ENCODE data around the gene LYZL4.

DNA sequence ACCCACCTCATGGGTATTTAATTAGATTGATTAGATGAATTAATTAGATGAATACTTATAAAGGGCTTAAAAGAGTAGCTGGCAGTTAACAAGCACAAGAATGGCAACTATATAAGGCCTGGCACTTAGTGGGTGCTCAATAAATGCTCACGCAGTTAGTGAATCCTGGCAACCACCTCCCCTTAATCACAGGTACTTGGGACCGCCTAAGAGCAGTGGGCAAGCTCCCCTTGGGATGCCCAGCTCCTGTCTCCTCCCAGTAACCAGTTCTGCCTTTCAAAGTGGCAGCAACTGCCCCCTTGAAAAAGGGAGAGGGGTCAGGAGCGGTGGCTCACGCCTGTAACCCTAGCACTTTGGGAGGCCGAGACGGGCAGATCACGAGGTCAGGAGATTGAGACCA is 4.6 kb downstream of the LYZL4 start:
- TF ChIP-seq TCF12 (IDR thresholded peaks at IDR 0.05; ENCODE audit: low read depth) = no peak
- TF ChIP-seq, protein P1, sequence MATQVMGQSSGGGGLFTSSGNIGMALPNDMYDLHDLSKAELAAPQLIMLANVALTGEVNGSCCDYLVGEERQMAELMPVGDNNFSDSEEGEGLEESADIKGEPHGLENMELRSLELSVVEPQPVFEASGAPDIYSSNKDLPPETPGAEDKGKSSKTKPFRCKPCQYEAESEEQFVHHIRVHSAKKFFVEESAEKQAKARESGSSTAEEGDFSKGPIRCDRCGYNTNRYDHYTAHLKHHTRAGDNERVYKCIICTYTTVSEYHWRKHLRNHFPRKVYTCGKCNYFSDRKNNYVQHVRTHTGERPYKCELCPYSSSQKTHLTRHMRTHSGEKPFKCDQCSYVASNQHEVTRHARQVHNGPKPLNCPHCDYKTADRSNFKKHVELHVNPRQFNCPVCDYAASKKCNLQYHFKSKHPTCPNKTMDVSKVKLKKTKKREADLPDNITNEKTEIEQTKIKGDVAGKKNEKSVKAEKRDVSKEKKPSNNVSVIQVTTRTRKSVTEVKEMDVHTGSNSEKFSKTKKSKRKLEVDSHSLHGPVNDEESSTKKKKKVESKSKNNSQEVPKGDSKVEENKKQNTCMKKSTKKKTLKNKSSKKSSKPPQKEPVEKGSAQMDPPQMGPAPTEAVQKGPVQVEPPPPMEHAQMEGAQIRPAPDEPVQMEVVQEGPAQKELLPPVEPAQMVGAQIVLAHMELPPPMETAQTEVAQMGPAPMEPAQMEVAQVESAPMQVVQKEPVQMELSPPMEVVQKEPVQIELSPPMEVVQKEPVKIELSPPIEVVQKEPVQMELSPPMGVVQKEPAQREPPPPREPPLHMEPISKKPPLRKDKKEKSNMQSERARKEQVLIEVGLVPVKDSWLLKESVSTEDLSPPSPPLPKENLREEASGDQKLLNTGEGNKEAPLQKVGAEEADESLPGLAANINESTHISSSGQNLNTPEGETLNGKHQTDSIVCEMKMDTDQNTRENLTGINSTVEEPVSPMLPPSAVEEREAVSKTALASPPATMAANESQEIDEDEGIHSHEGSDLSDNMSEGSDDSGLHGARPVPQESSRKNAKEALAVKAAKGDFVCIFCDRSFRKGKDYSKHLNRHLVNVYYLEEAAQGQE (IDR thresholded peaks at IDR 0.05; ENCODE audit: low read depth) = no peak
